Ishikawa (cell line): ENCODE measurements around the gene SLC66A1.

Experiments
- CEBPB ChIP-seq: IDR thresholded peaks from 2 replicates; pipeline ENCODE4 v1.6.1; 2012
- CREB1 ChIP-seq: IDR thresholded peaks from 2 replicates; pipeline ENCODE4 v1.6.1; 2012; ENCODE audit warnings: low read depth
- EGR1 ChIP-seq: IDR thresholded peaks from 2 replicates; pipeline ENCODE4 v1.6.1; 2012
- EP300 ChIP-seq: IDR thresholded peaks from 2 replicates; pipeline ENCODE4 v1.6.1; 2012; ENCODE audit warnings: borderline replicate concordance
- FOXM1 ChIP-seq: IDR thresholded peaks from 2 replicates; pipeline ENCODE4 v1.6.1; 2012; ENCODE audit warnings: low read depth, borderline replicate concordance
- NFIC ChIP-seq: IDR thresholded peaks from 2 replicates; pipeline ENCODE4 v1.6.1; 2012
- RAD21 ChIP-seq: IDR thresholded peaks from 2 replicates; pipeline ENCODE4 v1.6.1; 2012; ENCODE audit warnings: low read depth
- TAF1 ChIP-seq: IDR thresholded peaks from 2 replicates; pipeline ENCODE4 v1.6.1; 2012; ENCODE audit warnings: low read depth, mild to moderate bottlenecking
- TCF12 ChIP-seq: IDR thresholded peaks from 2 replicates; pipeline ENCODE4 v1.6.1; 2012; ENCODE audit warnings: low read depth
- TEAD4 ChIP-seq: IDR thresholded peaks from 2 replicates; pipeline ENCODE4 v1.6.1; 2012
- YY1 ChIP-seq: IDR thresholded peaks from 2 replicates; pipeline ENCODE4 v1.6.1; 2012; ENCODE audit warnings: low read depth
- ZBTB7A ChIP-seq: IDR thresholded peaks from 2 replicates; pipeline ENCODE4 v1.6.1; 2012; ENCODE audit warnings: low read depth
- TF ChIP-seq, protein P1 (sequence below): IDR thresholded peaks from 2 replicates; pipeline ENCODE4 v1.6.1; 2012
- TF ChIP-seq, protein P2 (sequence below): IDR thresholded peaks from 2 replicates; pipeline ENCODE4 v1.6.1; 2012
- TF ChIP-seq, protein P3 (sequence below): IDR thresholded peaks from 2 replicates; pipeline ENCODE4 v1.6.1; 2012; ENCODE audit warnings: low read depth, mild to moderate bottlenecking

The SLC66A1 gene

DNA sequence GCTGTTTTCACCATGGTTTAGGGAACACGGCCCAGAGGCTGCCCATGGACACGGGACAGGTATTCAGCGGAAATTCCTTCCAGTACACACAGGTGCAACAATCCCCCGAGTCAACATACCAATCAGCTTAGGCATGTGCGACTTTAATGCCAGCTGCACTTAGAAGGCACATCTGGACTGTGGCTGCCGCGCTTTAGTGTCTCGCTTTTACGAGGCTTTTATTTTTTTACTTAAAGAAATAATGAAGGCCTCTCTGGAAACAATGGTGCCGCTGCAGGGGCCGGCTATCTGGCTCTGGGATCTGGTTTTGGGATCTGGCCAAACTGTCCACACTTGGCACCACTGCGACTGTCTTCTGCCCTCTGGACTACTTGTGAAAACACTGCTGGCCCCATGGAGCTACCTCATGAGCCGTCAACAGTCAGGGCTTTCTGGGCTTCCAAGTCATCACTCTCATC is 55.5 kb downstream of the SLC66A1 start:
- TF ChIP-seq EP300 (peak; percentile 94), TEAD4 (peak; percentile 96), CEBPB (no peak; the same call in 1 of the 2 replicates), TCF12 (peak; percentile 99), ZBTB7A (no peak), EGR1 (no peak), NFIC (peak; percentile 97), CREB1 (no peak), RAD21 (0 out of 2 replicates have a peak, but pooled peaks have one; percentile 0), FOXM1 (peak; percentile 84), TAF1 (no peak), YY1 (0 out of 2 replicates have a peak, but pooled peaks have one; percentile 25)
- TF ChIP-seq, protein P1, sequence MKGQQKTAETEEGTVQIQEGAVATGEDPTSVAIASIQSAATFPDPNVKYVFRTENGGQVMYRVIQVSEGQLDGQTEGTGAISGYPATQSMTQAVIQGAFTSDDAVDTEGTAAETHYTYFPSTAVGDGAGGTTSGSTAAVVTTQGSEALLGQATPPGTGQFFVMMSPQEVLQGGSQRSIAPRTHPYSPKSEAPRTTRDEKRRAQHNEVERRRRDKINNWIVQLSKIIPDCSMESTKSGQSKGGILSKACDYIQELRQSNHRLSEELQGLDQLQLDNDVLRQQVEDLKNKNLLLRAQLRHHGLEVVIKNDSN: 0 out of 2 replicates have a peak, but pooled peaks have one; percentile 10
- TF ChIP-seq, protein P2, sequence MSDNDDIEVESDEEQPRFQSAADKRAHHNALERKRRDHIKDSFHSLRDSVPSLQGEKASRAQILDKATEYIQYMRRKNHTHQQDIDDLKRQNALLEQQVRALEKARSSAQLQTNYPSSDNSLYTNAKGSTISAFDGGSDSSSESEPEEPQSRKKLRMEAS: peak; percentile 79
- TF ChIP-seq, protein P3, sequence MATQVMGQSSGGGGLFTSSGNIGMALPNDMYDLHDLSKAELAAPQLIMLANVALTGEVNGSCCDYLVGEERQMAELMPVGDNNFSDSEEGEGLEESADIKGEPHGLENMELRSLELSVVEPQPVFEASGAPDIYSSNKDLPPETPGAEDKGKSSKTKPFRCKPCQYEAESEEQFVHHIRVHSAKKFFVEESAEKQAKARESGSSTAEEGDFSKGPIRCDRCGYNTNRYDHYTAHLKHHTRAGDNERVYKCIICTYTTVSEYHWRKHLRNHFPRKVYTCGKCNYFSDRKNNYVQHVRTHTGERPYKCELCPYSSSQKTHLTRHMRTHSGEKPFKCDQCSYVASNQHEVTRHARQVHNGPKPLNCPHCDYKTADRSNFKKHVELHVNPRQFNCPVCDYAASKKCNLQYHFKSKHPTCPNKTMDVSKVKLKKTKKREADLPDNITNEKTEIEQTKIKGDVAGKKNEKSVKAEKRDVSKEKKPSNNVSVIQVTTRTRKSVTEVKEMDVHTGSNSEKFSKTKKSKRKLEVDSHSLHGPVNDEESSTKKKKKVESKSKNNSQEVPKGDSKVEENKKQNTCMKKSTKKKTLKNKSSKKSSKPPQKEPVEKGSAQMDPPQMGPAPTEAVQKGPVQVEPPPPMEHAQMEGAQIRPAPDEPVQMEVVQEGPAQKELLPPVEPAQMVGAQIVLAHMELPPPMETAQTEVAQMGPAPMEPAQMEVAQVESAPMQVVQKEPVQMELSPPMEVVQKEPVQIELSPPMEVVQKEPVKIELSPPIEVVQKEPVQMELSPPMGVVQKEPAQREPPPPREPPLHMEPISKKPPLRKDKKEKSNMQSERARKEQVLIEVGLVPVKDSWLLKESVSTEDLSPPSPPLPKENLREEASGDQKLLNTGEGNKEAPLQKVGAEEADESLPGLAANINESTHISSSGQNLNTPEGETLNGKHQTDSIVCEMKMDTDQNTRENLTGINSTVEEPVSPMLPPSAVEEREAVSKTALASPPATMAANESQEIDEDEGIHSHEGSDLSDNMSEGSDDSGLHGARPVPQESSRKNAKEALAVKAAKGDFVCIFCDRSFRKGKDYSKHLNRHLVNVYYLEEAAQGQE: no peak

DNA sequence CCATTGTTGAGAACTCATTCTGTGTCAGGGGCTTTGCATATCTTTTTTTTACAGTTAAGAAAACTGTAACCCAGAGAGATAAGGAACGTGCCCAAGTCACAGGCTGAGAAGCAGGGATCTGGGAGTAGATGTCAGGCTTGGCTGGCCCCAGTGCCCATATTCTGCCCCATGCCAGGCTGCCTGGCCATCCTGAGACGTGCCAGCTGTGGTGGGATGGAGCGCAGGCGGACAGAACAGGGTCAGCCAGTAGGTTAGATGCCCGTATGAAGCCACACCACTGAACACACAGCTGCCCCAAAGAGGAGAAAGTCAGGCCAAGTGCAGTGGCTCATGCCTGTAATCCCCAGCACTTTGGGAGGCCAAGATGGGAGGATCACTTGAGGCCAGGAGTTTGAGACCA is 55.9 kb downstream of the SLC66A1 start:
- TF ChIP-seq NFIC: no peak
- TF ChIP-seq YY1: no peak
- no peak for TF ChIP-seq CEBPB
- TF ChIP-seq, protein P2: no peak
- no peak for TF ChIP-seq TCF12

DNA sequence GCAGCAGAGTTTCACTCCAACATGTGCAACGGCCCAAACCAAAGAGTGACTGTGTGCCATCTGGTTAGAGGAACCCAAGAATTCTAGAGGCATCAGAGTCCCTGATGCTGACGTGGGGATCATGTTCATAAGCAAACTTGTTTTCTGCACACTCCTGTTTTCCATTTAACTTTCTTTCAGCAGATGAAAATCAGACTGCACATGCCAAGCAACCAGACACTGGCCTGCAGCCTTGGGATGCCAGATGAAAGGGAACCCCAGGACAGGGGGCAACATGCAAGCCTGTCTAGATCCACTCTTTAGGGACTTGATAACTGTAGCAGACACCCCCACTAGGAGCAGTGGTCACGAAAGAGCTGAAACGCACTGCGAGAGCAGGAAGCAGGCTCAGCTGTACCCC is 56.8 kb downstream of the SLC66A1 start:
- TF ChIP-seq, protein P3: no peak
- TF ChIP-seq EP300 (no peak), NFIC (no peak), CREB1 (no peak), TAF1 (no peak), EGR1 (no peak), YY1 (no peak), FOXM1 (no peak), ZBTB7A (no peak), TCF12 (no peak), RAD21 (no peak), TEAD4 (no peak), CEBPB (no peak)
- TF ChIP-seq, protein P2: no peak
- TF ChIP-seq, protein P1: no peak

DNA sequence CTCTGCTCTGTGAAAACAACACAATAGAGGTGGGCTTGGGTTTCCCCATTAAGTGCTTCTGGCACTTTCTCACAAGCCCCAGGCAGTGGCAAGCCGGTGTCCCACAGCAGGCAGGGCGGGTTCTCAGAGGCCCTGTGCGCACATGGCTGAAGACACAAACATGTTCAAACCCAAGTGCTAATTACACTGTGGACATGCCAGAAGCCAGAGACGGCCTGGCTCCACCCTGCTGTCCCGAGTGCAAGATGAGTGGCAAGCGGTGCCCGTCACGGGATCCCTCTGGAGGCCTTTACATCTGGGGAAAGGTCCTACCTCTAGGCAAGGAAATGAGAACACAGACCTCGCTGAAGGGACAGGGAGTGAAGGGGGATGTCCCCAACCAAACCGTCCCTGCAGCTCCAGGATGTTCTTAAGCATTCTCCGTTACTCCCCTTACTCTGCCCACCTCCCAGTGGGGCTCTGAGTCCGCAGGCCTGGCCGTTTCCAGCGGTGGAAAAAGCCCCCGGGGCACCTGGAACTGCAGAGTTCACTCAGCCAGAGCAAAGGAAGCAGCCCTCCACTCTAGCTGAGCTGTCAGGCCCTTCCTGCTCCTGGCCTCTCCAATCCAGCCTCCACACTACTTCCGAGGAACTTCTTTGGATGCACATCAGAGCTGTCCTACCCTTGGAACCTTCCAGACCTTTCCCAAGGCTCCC is 57.4 kb downstream of the SLC66A1 start:
- TF ChIP-seq, protein P1: no peak

DNA sequence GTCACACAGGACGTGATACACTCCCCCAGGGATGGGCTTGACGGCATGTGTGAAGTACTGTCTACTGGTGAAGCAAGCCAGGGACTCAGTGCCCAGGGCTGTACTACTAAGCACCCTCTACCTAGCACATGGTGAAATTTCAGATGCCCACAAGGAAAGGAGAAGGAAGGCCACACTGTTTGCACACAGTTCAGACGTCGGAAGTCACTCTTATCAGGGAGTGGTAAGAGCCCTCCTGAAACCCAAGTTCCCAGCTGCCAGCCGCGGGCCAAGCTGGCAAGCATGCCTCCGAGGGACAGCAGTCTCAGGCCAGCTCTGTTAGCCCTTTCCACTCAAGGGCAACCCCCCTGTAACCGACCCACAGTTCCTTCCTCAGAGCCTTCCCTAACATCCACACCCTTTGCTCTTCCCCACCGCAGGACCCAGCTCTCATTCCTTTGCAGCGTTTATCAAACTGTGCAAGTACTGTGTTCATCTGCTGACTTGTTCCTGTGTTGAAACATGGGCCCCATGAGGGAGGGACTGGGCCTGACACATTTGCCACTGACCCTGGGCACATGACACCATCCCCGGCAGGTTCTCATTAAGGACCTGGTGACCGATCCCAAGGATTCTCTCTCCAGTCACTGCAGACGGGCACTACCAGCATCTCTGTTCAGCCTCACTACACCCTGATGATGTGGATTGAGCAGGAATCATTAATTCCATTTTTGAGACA is 58.5 kb downstream of the SLC66A1 start:
- TF ChIP-seq, protein P3: no peak
- no peak for TF ChIP-seq CEBPB
- no peak for TF ChIP-seq EGR1
- no peak for TF ChIP-seq TCF12
- TF ChIP-seq, protein P2: no peak
